GM10266 (cell line): Measurements from ENCODE around the gene PROM2.

ENCODE experiments used
- DNase-seq: peaks from one replicate; pipeline ENCODE4 v3.0.0; 2012; ENCODE audit errors: extremely low spot score
- TF ChIP-seq, protein P1 (sequence below): IDR thresholded peaks from 2 replicates; pipeline ENCODE4 v1.5.1; 2012; ENCODE audit warnings: mild to moderate bottlenecking, low read depth; ENCODE audit not compliant: control insufficient read depth, insufficient read depth; ENCODE audit errors: missing control alignments

Gene PROM2

GRCh38 chr2:95279435-95280035, 5.3 kb downstream of the PROM2 start:
- DNase-seq = no peak
- TF ChIP-seq, protein P1, sequence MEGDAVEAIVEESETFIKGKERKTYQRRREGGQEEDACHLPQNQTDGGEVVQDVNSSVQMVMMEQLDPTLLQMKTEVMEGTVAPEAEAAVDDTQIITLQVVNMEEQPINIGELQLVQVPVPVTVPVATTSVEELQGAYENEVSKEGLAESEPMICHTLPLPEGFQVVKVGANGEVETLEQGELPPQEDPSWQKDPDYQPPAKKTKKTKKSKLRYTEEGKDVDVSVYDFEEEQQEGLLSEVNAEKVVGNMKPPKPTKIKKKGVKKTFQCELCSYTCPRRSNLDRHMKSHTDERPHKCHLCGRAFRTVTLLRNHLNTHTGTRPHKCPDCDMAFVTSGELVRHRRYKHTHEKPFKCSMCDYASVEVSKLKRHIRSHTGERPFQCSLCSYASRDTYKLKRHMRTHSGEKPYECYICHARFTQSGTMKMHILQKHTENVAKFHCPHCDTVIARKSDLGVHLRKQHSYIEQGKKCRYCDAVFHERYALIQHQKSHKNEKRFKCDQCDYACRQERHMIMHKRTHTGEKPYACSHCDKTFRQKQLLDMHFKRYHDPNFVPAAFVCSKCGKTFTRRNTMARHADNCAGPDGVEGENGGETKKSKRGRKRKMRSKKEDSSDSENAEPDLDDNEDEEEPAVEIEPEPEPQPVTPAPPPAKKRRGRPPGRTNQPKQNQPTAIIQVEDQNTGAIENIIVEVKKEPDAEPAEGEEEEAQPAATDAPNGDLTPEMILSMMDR = no peak

GRCh38 chr2:95281071-95281470, 6.8 kb downstream of the PROM2 start:
- DNase-seq = no peak
- TF ChIP-seq, protein P1 = no peak

GRCh38 chr2:95281786-95282185, 7.5 kb downstream of the PROM2 start:
- no peak for DNase-seq
- TF ChIP-seq, protein P1 = no peak

DNA sequence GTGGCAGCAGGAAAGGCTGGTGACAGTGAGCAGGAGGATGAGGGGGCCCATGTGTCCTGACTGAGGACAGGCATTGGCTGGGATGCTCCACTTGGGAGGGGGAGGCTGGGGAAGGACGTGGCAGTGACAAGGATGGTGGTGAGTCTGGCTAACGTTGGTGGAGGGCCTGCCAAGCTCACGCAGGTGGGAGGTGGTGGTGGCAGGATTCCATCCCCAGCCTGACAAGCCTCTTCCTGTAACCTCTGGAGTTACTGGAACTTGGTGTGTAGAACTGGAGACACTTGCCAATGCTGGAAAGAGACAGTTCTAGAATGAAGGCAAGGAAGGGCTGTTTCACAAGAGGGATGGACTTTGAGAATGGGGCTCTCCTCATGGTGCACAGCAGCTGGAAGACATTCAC, 8.2 kb downstream of the PROM2 start:
- TF ChIP-seq, protein P1 = no peak
- DNase-seq = no peak

DNA sequence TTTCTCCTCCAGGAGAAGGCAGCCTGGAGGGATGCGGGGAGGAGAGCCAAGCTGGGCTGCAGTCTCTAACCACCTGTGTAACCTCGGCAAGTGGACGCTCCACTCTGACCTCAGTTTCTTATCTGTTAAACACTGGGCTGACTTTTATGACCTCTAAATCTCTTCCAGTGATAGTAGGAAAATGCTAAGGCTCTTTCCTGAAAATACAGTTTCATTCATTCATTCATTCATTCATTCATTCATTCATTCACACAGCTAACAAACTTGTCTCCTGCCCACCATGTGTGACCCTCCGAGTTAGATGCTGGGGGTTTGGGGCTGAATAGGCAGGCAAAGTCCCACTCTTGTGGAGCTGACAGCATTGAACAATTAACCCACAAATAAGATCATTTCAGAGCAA, 9.3 kb downstream of the PROM2 start:
- TF ChIP-seq, protein P1 = no peak
- DNase-seq = no peak

DNA sequence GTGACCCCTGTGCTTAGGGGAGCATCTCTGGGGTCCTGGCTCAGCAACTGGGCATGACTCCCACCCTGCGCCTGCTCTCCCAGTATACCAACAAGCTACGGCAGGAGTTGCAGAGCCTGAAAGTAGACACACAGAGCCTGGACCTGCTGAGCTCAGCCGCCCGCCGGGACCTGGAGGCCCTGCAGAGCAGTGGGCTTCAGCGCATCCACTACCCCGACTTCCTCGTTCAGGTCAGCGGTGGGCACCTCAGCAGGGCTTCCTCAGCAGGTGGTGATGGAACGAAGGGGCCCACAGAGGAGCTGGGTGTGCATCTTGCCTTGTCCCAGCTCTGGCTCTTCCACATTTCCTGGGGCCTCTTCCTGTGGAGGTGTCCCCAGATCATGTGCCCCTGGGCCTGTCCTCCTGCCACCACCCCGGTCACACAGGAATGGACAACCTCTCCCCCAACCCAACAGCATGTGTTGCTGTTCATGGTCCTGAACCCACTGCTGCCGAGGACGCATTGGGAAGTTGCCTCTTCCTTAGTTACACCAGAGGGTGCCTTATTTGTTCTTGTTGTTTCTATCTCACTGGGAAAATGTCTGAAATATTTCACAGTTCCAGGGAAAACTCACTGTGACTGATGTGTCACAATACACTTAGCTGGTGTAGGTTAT, 10.8 kb downstream of the PROM2 start:
- no peak for DNase-seq
- TF ChIP-seq, protein P1 = no peak

GRCh38 chr2:95285542-95285932, 11.3 kb downstream of the PROM2 start:
- TF ChIP-seq, protein P1 = no peak
- no peak for DNase-seq
